22Rv1 (cell line): ENCODE results near the gene TSPAN18.

ENCODE experiments used
- H3K27ac ChIP-seq: fragments of 450-650 bp; 2 replicates; pipeline ENCODE4 v1.5.1; 2017
- ZFX ChIP-seq: fragments of 450-650 bp; IDR thresholded peaks from 2 replicates; pipeline ENCODE4 v1.6.1; 2017; ENCODE audit warnings: antibody characterized with exemption, borderline replicate concordance
- TF ChIP-seq, protein P1 (sequence below): fragments of 450-650 bp; IDR thresholded peaks from 2 replicates; pipeline ENCODE4 v1.5.1; 2017; ENCODE audit warnings: mild to moderate bottlenecking

The TSPAN18 gene

GRCh38 chr11:44692460-44692859 lies 34.3 kb upstream of the TSPAN18 start:
- TF ChIP-seq ZFX: no peak
- TF ChIP-seq, protein P1, sequence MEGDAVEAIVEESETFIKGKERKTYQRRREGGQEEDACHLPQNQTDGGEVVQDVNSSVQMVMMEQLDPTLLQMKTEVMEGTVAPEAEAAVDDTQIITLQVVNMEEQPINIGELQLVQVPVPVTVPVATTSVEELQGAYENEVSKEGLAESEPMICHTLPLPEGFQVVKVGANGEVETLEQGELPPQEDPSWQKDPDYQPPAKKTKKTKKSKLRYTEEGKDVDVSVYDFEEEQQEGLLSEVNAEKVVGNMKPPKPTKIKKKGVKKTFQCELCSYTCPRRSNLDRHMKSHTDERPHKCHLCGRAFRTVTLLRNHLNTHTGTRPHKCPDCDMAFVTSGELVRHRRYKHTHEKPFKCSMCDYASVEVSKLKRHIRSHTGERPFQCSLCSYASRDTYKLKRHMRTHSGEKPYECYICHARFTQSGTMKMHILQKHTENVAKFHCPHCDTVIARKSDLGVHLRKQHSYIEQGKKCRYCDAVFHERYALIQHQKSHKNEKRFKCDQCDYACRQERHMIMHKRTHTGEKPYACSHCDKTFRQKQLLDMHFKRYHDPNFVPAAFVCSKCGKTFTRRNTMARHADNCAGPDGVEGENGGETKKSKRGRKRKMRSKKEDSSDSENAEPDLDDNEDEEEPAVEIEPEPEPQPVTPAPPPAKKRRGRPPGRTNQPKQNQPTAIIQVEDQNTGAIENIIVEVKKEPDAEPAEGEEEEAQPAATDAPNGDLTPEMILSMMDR: no peak

GRCh38 chr11:44693654-44694119 lies 33.1 kb upstream of the TSPAN18 start:
- TF ChIP-seq ZFX: no peak
- TF ChIP-seq, protein P1: no peak
- no peak overlapping the region for H3K27ac ChIP-seq

More at GRCh38 chr11:44692460-44692859, 34.3 kb upstream of the TSPAN18 start:
- no peak overlapping the region for H3K27ac ChIP-seq

DNA sequence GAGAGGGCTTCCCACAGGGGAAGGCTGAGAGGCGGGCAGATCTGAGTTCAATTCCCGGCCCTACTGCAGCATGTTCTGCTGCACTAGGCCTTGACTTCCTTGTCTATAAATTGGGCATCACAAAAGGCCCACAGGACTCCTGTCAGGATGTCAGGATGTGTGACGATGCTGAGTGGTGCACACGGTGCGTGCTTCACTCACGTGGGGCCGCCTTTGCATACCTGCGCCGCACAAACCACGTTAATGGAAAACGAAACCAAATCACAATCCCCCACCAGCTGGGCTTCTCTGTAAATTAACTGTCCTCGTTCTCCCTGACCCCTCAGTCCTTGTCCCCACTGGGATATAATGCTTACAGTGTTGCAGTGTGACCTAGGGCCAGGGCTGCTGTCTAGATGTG lies 32.3 kb upstream of the TSPAN18 start:
- H3K27ac ChIP-seq: no peak overlapping the region
- TF ChIP-seq ZFX: no peak
- TF ChIP-seq, protein P1: no peak

DNA sequence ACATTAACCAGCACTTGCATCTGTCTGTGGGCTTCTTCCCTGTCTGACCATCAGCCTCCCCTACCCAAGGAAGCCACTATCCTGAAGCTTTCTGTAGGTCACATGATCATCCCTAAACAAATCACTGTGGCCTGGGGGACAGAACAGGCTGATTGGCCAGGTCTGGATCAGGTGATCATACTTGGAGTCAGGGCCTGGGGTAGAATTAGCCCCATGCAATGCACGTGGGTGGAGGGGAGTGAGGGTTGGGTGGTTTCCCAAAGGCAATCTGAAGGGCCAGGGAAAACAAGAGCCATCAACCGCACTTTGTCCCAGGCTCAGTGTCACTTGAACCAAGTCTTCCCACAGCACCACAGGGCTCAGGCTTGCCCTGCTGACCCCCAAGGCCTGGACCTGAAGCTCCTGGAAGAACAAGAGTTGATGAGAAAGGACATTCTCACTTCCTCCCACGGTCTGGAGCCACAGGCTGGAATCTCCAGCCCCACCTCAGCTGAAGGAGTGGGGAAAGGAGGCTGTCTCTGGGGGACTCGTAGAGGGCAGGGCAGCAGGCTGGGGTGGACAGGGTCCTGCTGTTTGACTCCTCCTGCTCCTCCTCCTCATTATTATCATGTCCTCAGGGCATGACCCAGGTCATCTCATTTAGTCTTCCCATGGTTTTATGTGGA lies 31.5 kb upstream of the TSPAN18 start:
- H3K27ac ChIP-seq: no peak overlapping the region
- TF ChIP-seq ZFX: no peak
- TF ChIP-seq, protein P1: no peak

- TF ChIP-seq ZFX: no peak
- TF ChIP-seq, protein P1: no peak
These were observed 28.4 kb upstream of the TSPAN18 start for GRCh38 chr11:44698252-44698912.

DNA sequence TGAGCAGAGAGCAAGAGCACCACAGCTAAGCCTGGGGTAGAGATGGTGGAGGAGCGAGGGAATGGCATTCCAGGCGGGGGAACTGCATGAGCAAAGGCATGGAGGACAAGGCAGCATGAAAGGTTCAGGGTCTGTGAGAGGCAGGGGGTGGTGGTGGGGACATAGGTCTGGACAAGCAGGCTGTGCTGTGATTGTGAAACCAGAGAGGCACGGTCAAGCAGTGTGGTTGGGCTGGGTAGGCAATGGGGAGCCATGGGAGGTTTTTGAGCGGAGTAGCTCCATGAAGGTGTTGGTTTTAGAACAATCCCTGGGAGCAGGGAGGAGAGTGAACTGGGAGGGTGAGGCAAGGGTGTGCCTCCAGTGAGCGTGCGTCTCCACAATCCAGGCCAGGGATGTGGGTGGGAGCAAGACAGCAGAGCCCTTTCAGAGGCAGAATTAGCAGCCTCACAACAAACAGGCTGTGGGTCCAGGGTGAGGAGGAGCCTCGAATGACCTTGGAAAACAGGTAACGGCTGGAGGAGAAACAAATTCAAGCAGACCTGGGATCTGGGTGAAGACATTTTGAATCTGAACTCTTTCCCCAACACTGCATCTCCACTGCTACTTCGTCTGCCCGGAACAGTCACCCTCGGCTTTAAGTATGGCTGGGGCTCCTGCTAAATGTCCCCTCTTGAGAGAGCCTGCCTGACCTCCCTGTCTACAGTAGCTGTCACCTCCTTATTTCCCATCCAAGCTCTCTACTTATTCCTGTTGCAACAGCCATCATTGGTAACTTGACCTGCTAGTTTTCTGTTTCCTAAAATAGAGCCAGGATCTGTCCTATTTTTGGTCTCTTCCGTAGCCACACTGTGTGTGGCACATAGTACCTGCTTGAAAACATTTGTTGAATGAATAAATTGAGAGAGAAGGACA lies 27.0 kb upstream of the TSPAN18 start:
- H3K27ac ChIP-seq: no peak overlapping the region
- TF ChIP-seq, protein P1: no peak
- TF ChIP-seq ZFX: no peak

More at GRCh38 chr11:44698252-44698912, 28.4 kb upstream of the TSPAN18 start:
- H3K27ac ChIP-seq: no peak overlapping the region
